Body of pancreas (tissue), 4 donors: ENCODE measurements around the gene SPRED2. TPM values are rescaled to one million over a fixed set of nuclear protein-coding genes. Genes with fewer than 3 reads are reported as not detected.

Source experiments
- ATAC-seq: fragments of 150-250 bp; one replicate; pipeline ENCODE4 v1.9.1; 2016
- DNase-seq, 4 donors: peaks; one replicate each; pipeline ENCODE4 v3.0.0-alpha.2; 2019
- H3K27ac ChIP-seq, 4 donors: fragments of 200-600 bp; sonication (generic); 1 replicate in 3 of 4; 2 replicates in 1 of 4; pipeline versions ENCODE4 v1.5.1 to v1.6.1; 2016 to 2019; ENCODE audit warnings: mild to moderate bottlenecking in 1 of 4, mixed read lengths in 1 of 4, moderate library complexity in 1 of 4
- H3K27me3 ChIP-seq, 2 donors: fragments of 200-600 bp; sonication (generic); one replicate each; pipeline ENCODE4 v1.6.0; 2016; ENCODE audit warnings: mild to moderate bottlenecking in 1 of 2
- H3K36me3 ChIP-seq, 2 donors: fragments of 200-600 bp; sonication (generic); replicated peaks in 1 of 2; 2 replicates each; pipeline ENCODE4 v1.5.1; 2016; ENCODE audit warnings: low read depth in 2 of 2; ENCODE audit not compliant: insufficient read depth in 1 of 2
- H3K4me1 ChIP-seq: fragments of 200-600 bp; sonication (generic); one replicate; pipeline ENCODE4 v1.6.0; 2016
- H3K4me3 ChIP-seq, 2 donors: fragments of 200-600 bp; sonication (generic); 1 replicate in 1 of 2; 2 replicates in 1 of 2; pipeline ENCODE4 v1.5.1; 2016 to 2019
- H3K9me3 ChIP-seq, 3 donors: fragments of 200-600 bp; sonication (generic); 1 replicate in 2 of 3; 2 replicates in 1 of 3; pipeline ENCODE4 v1.5.1; 2016
- CTCF ChIP-seq, 7 experiments: fragments of 450-650 bp in 4 of 7; fragments of 200-600 bp in 3 of 7; sonication (generic) in 3 of 7; IDR thresholded peaks; one replicate each; pipeline ENCODE4 v1.5.1; 2016 to 2019; ENCODE audit warnings: antibody characterized with exemption in 7 of 7
- POLR2A ChIP-seq, 3 donors: fragments of 450-650 bp; IDR thresholded peaks; one replicate each; pipeline ENCODE4 v1.6.1; 2016; ENCODE audit warnings: antibody characterized with exemption in 3 of 3, mild to moderate bottlenecking in 2 of 3
- WGBS, 2 donors: methylation state at CpG; one replicate each; pipeline ENCODE4 v1.1.5; 2017; 5-methylcytosine and 5-hydroxymethylcytosine counted together
- intact Hi-C: fragments of 100-400 bp; cut with DNase I; formaldehyde crosslinking; loops from one replicate; pipeline ENCODE4 v1.15.1; 2023
- total RNA-seq, 2 donors: library from RNA; depleted of rRNA; stranded (reverse); fragments of >200 nt; gene quantifications; one replicate each; pipeline ENCODE4 v1.1.0, GENCODE V29; 2016

Gene SPRED2
- total RNA-seq, 2 donors from 2014 or later = 16.1 to 16.2 TPM

GRCh38 chr2:65404988-65405697, 27.3 kb downstream of the SPRED2 start:
- Histone ChIP-seq H3K4me3 (no peak overlapping the region), H3K27ac (no peak overlapping the region), H3K4me1 (peaks cover 31% of the 10 kb centered on the region), H3K9me3 (peaks cover 0 to 6% (median 0%) of the 10 kb centered on the region in 3 donors), H3K27me3 (no peaks in the 10 kb centered on the region), H3K36me3 (no peaks in the 10 kb centered on the region)
- intact Hi-C loops = no loop called here
- DNase-seq = no peak
- 72 to 79% methylated on average over 10 of the region's 10 CpGs for WGBS, 2 donors
- ATAC-seq = no peak
- TF ChIP-seq POLR2A (IDR thresholded peaks at IDR 0.05) (no peak), CTCF (IDR thresholded peaks at IDR 0.05) (no peak)

GRCh38 chr2:65403529-65403915, 28.9 kb downstream of the SPRED2 start:
- WGBS, 2 donors = 90 to 91% methylated on average over 5 of the region's 5 CpGs
- ATAC-seq = no peak
- intact Hi-C loops = no loop called here

GRCh38 chr2:65402780-65403528, 29.4 kb downstream of the SPRED2 start:
- ATAC-seq (no peak), DNase-seq (no peak)
- Histone ChIP-seq H3K9me3 (peaks cover 0 to 3% (median 0%) of the 10 kb centered on the region in 3 donors), H3K4me1 (peaks cover 29% of the 10 kb centered on the region), H3K27ac (no peak overlapping the region), H3K4me3 (no peak overlapping the region), H3K36me3 (no peaks in the 10 kb centered on the region), H3K27me3 (no peaks in the 10 kb centered on the region)
- TF ChIP-seq POLR2A (IDR thresholded peaks at IDR 0.05) = no peak
- no peak for TF ChIP-seq CTCF (IDR thresholded peaks at IDR 0.05)
- 52 to 56% methylated on average over 8 of the region's 8 CpGs for whole genome bisulfite sequencing, 2 donors
- intact Hi-C loops = no loop called here

More at GRCh38 chr2:65403529-65403915, 28.9 kb downstream of the SPRED2 start:
- TF ChIP-seq POLR2A (IDR thresholded peaks at IDR 0.05) = no peak
- TF ChIP-seq CTCF (IDR thresholded peaks at IDR 0.05) = no peak
- peaks cover 0 to 6% (median 0%) of the 10 kb centered on the region in 3 donors for H3K9me3 ChIP-seq
- H3K4me3 ChIP-seq = no peak overlapping the region
- H3K36me3 ChIP-seq = no peaks in the 10 kb centered on the region
- H3K27ac ChIP-seq = no peak overlapping the region
- no peak for DNase-seq
- peaks cover 29% of the 10 kb centered on the region for H3K4me1 ChIP-seq
- no peaks in the 10 kb centered on the region for H3K27me3 ChIP-seq

GRCh38 chr2:65402323-65402722, 30.1 kb downstream of the SPRED2 start:
- intact Hi-C loops = no loop called here
- no peak for TF ChIP-seq CTCF (IDR thresholded peaks at IDR 0.05)
- TF ChIP-seq POLR2A (IDR thresholded peaks at IDR 0.05) = no peak
- DNase-seq (no peak), ATAC-seq (no peak)
- Histone ChIP-seq H3K4me1 (peaks cover 26% of the 10 kb centered on the region), H3K9me3 (no peaks in the 10 kb centered on the region), H3K4me3 (no peak overlapping the region), H3K36me3 (no peaks in the 10 kb centered on the region), H3K27me3 (no peaks in the 10 kb centered on the region), H3K27ac (no peak overlapping the region)
- WGBS, 2 donors = 82 to 85% methylated on average over 2 of the region's 2 CpGs
